ENCODE measurements around the gene AATK. TPM values are rescaled to one million over a fixed set of nuclear protein-coding genes. Genes with fewer than 3 reads are reported as not detected.

Gene AATK
- total and polyA plus RNA-seq, 2 of the 13 experiments (the other 11 are each of a cell fraction or from before 2014, with no cell fraction given) = 2.9 to 8.4 TPM

DNA sequence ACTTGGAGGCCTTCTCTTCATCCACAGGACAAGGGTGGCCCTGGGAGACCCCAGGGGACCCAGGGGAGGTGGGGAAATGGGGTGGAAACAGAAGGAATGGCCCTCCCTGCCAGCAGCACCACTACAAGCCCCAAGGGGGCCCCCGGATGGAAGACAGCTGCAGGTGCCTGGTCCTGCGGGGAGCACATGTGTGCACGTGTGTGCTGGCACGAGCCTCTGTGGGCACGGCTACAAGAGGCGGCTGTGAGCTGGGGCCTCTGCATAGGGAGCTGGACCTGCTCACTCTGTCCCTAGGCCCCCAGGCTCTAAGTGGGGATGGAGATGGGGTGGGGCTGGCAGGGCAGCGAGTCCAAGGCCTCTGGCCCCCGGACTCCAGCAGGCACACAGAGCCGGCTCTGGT lies 13.2 kb upstream of the AATK start (continued):
- peak; percentile 50 for TF ChIP-seq MAX (IDR thresholded peaks at IDR 0.05)
- TF ChIP-seq HNRNPLL (IDR thresholded peaks at IDR 0.05; ENCODE audit: low read depth, low read length, poor library complexity, severe bottlenecking) = peak; percentile 18
- TF ChIP-seq, protein P1, sequence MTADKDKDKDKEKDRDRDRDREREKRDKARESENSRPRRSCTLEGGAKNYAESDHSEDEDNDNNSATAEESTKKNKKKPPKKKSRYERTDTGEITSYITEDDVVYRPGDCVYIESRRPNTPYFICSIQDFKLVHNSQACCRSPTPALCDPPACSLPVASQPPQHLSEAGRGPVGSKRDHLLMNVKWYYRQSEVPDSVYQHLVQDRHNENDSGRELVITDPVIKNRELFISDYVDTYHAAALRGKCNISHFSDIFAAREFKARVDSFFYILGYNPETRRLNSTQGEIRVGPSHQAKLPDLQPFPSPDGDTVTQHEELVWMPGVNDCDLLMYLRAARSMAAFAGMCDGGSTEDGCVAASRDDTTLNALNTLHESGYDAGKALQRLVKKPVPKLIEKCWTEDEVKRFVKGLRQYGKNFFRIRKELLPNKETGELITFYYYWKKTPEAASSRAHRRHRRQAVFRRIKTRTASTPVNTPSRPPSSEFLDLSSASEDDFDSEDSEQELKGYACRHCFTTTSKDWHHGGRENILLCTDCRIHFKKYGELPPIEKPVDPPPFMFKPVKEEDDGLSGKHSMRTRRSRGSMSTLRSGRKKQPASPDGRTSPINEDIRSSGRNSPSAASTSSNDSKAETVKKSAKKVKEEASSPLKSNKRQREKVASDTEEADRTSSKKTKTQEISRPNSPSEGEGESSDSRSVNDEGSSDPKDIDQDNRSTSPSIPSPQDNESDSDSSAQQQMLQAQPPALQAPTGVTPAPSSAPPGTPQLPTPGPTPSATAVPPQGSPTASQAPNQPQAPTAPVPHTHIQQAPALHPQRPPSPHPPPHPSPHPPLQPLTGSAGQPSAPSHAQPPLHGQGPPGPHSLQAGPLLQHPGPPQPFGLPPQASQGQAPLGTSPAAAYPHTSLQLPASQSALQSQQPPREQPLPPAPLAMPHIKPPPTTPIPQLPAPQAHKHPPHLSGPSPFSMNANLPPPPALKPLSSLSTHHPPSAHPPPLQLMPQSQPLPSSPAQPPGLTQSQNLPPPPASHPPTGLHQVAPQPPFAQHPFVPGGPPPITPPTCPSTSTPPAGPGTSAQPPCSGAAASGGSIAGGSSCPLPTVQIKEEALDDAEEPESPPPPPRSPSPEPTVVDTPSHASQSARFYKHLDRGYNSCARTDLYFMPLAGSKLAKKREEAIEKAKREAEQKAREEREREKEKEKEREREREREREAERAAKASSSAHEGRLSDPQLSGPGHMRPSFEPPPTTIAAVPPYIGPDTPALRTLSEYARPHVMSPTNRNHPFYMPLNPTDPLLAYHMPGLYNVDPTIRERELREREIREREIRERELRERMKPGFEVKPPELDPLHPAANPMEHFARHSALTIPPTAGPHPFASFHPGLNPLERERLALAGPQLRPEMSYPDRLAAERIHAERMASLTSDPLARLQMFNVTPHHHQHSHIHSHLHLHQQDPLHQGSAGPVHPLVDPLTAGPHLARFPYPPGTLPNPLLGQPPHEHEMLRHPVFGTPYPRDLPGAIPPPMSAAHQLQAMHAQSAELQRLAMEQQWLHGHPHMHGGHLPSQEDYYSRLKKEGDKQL (CRISPR knock-in tag; IDR thresholded peaks at IDR 0.05; ENCODE audit: low read depth) = no peak
- TF ChIP-seq BHLHE40 (IDR thresholded peaks at IDR 0.05; ENCODE audit: low read length) = peak; percentile 75
- TF ChIP-seq NCOA1 (CRISPR knock-in tag; IDR thresholded peaks at IDR 0.05) = no peak
- TF ChIP-seq JUN (CRISPR knock-in tag; IDR thresholded peaks at IDR 0.05) = no peak
- TF ChIP-seq GLI4 (CRISPR knock-in tag; IDR thresholded peaks at IDR 0.05; ENCODE audit: borderline replicate concordance) = no peak
- TF ChIP-seq HCFC1 (IDR thresholded peaks at IDR 0.05; ENCODE audit: low read depth, low read length) = no peak
- no peak for TF ChIP-seq ZNF576 (CRISPR knock-in tag; IDR thresholded peaks at IDR 0.05)
- no peak for TF ChIP-seq THAP11 (CRISPR knock-in tag; IDR thresholded peaks at IDR 0.05)
- no peak for TF ChIP-seq LCORL (IDR thresholded peaks at IDR 0.05)
- no peak for TF ChIP-seq LCORL (CRISPR knock-in tag; IDR thresholded peaks at IDR 0.05)
- TF ChIP-seq MAF1 (CRISPR knock-in tag; IDR thresholded peaks at IDR 0.05; ENCODE audit: borderline replicate concordance) = no peak
- TF ChIP-seq CERS6 (CRISPR knock-in tag; IDR thresholded peaks at IDR 0.05) = no peak
- TF ChIP-seq TBL1XR1 (IDR thresholded peaks at IDR 0.05; ENCODE audit: borderline replicate concordance, low read length, partially characterized antibody) = no peak

Measured in HepG2 (cell line).